PC-3 (cell line): ENCODE data around the gene POLA2.
"Not testable (repeated sequence)": the region's sequence is repeated elsewhere in the genome, so short reads cannot be mapped to it uniquely, and the experiment has no call there.

Experiments used
- EZH2 ChIP-seq: fragments of 300-600 bp; sonication (generic); IDR thresholded peaks from one replicate; pipeline ENCODE4 v1.6.1; 2017; ENCODE audit warnings: antibody characterized with exemption, mild to moderate bottlenecking, low read length; ENCODE audit not compliant: unreplicated experiment
- TF ChIP-seq, protein P1 (sequence below): fragments of 300-600 bp; sonication (generic); conservative IDR thresholded peaks from 2 replicates; pipeline ENCODE4 v1.5.1; 2017; ENCODE audit warnings: antibody characterized with exemption, low read depth, mild to moderate bottlenecking, low read length

DNA sequence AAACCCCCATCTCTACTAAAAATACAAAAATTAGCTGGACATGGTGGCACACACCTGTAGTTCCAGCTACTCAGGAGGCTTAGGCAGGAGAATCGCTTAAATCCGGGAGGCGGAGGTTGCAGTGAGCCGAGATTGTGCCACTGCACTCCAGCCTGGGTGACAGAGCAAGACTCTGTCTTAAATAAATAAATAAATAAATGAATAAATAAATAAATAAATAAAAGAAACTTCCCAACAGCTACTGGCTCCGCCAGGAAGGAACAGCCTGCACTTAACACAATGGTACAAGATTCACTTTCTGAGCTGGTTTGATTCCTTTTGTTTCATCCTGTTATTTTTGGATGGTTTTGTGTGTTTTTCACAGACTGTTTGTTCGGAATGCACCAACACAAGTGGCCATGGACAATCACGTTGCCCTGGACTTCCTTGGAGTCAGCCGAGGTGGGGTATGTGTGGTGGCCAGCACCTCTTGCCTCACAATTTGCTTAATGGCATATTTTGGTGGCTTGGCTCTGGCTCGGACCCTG lies 13.5 kb upstream of the POLA2 start:
- TF ChIP-seq EZH2, result not testable (repeated sequence)
- TF ChIP-seq, protein P1, sequence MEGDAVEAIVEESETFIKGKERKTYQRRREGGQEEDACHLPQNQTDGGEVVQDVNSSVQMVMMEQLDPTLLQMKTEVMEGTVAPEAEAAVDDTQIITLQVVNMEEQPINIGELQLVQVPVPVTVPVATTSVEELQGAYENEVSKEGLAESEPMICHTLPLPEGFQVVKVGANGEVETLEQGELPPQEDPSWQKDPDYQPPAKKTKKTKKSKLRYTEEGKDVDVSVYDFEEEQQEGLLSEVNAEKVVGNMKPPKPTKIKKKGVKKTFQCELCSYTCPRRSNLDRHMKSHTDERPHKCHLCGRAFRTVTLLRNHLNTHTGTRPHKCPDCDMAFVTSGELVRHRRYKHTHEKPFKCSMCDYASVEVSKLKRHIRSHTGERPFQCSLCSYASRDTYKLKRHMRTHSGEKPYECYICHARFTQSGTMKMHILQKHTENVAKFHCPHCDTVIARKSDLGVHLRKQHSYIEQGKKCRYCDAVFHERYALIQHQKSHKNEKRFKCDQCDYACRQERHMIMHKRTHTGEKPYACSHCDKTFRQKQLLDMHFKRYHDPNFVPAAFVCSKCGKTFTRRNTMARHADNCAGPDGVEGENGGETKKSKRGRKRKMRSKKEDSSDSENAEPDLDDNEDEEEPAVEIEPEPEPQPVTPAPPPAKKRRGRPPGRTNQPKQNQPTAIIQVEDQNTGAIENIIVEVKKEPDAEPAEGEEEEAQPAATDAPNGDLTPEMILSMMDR, result not testable (repeated sequence)
